GM19467 (cell line): ENCODE measurements around the gene TDRD9.

Experiments
- ATAC-seq: cut with Tn5 transposase; IDR thresholded peaks from one replicate; pipeline ENCODE4 v1.9.1; 2021; ENCODE audit warnings: mild to moderate bottlenecking, moderate library complexity; ENCODE audit not compliant: unreplicated experiment

The TDRD9 gene

DNA sequence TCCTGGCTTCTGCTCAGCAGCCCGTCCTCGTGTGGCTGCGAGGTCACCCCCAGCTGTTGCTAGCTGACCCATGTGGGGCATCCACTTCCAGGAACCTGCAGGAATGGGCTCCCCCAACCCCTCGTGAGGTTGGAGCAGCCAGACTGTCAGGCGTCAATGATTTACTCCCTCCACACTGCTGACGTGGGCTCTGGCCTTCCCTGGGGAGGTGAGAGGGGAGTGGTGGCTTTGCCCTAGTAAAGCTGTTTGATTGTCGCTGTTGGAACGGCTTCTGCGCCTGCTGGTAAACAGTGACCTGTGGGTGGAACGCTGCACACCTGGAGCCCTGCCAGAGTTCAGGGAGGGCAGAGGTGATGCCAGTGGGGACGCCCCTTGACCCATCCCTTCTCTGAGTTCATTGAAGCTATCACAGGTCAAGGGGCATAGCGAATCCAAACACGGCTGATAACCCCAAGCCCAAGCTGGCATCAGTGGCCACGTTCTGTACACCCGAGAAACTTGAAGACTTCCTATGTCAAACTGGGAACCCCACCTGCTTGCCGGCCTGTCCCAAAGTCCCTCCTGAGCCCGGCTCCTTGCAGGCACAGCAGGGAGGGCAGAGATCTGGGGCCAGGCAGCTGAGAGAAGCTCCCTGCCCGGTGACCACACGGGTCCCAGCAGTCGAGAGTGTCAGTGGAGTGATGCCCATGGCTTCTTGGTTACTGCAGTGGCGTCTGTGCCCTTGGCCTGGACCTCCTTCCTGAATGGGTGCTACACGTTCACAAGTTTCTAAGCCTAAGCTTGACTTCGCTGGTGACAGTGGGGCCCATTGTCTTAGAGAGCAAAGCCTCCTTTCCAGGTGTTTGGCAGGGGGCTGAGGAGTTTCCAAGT is 160.0 kb downstream of the TDRD9 start:
- no peak for ATAC-seq

DNA sequence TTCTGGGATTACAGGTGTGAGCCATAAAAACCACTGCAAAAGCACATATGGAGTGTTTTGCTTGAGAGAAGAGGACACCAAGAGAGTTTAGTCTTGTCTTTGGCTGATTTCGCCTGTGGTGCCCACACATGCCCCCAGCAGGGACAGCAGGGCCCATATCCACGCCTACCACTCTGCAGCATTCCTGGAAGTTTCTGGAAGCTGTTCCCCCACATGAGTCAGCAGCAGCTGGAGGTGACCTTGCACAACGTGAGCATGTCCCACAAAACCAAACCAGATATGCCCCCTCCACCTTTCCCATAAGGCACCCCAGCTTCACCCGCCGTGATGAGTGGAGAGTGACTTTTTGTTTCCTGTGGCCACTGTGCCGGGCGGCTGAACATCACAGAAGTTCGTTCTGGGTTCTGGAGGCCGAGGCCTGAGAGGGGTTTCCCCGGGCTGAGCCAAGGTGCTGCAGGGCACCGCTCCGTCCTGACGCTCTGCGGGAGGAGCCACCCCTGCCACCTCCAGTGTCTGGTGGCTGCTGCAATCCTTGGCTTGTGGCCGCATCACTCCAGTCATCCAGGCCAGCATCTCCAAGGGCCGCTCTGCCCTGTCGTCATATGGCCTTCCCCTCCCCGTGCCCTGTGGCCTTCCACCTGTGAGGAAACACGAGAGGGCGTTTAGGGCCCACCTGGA is 162.0 kb downstream of the TDRD9 start:
- no peak for ATAC-seq

- ATAC-seq: no peak
Observed at GRCh38 chr14:104091061-104091926, 163.0 kb downstream of the TDRD9 start.

GRCh38 chr14:104091927-104092771 is 163.9 kb downstream of the TDRD9 start:
- ATAC-seq: no peak

DNA sequence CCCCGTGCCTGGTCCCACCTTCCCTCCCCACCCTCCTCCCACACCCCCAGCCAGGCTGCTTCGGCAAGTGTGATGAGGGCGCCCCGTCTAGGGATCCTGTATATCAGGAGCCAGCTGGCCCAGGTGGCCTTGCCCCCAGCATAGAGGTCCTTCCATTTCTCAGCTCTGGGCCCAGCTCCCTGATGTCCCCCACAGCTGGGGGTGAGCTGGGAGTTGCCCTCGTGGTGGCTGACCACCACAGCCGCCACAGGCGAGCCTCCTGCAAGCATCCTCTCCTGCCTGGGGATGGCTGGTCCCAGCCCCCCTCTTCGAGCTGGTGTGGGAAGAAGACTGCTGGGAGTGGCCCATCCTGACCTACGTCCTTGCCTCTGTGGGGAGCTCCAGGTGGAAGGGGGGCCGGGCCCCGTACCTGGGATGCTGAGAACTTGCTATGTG is 164.7 kb downstream of the TDRD9 start:
- ATAC-seq: no peak

DNA sequence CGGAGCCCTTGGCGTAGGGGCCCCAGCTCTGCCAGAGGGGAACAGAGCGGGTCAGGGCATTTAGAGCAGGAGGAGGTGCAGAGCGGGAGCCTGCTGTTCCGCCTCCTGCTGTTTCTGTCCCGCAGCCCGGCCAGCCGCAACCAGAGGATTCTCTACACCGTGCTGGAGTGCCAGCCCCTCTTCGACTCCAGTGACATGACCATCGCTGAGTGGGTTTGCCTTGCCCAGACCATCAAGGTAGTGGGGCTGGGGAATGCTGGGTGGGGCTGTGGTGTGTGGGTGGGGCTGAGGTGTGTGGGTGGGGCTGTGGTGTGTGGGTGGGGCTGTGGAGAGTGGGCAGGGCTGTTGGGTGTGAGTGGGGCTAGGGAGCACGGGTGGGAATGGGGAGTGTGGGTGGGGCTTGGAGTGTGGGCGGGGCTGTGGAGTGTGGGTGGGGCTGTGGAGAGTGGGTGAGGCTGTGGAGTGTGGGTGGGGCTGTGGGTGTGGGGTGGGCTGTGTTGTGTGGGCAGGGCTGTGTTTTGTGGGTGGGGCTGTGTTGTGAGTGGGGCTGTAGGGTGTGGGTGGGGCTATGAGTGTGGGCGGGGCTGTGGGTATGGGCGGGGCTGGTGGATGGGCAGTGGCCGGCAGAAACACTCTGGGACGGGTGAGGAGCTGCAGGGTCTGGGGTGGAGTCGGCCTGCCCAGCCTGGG is 165.3 kb downstream of the TDRD9 start:
- ATAC-seq: no peak

DNA sequence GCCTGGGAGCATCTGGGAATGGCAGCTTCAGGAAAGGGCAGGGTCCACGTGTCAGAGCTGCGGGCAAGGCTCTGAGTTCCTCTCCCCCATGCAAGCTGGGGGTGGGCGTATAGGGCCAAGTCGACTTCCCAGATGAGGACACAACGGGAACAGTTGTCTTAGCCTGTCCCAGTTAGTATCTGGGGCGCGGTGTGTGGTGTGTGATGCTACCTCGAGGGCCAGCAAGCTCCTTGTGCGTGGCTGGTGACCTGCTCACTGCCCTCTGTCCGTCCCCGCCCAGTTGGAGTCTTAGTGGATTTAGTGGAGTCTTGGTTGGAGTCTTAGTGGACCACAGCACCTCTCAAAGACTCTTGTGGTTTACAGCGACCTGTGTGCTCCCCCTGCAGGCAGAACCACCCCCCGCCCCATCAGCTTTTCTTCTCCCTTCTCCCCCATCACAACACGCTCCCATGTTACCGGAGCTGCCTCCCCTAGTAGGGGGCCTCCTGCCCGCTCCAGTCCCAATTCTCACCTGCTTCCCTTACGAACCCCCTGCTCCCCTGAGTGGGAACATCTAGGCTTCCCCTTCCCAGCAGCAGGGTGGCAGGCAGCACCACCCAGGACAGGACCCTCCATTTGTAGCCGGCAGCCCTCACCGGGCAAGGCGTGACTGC is 165.9 kb downstream of the TDRD9 start:
- no peak for ATAC-seq

DNA sequence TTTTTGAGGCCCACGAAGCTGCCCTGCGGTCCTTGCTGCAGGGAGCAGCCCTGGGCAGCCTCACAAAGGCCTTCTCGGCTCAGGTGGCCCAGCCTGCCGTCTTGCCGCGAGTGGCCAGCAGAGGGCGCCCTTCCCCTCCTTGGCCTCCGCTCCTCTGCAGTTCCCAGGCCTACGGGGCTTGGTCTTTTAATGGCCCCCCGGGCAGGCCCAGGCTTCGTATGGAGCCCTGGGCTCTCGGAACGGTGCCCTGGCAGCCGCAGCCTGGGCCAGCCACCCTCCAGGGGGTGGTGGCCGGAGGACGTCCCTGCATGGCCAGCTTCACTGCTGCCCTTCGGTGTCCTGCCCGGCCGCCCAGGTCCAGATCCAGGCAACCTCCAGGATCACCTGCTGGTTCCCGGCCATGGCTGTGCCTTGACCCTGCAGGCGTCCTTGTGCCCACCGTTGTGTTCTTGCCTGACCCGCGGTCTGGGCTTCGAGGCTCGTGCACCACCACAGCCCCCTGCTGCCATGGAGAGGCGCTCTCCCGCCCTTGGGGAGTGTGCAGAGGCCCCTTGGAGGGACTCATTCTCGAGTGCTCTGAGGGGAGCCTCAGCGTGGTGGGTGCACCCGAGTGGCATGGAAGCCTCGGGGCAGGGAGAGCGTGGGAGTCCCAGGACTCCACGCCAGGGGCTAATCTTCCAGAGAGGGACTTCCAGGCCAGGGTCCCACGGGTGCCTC is 166.6 kb downstream of the TDRD9 start:
- ATAC-seq: no peak

GRCh38 chr14:104095426-104096310 is 167.4 kb downstream of the TDRD9 start:
- no peak for ATAC-seq

GRCh38 chr14:104096318-104096717 is 168.1 kb downstream of the TDRD9 start:
- ATAC-seq: no peak

- no peak for ATAC-seq
Observed at GRCh38 chr14:104096751-104097700, 168.8 kb downstream of the TDRD9 start.

DNA sequence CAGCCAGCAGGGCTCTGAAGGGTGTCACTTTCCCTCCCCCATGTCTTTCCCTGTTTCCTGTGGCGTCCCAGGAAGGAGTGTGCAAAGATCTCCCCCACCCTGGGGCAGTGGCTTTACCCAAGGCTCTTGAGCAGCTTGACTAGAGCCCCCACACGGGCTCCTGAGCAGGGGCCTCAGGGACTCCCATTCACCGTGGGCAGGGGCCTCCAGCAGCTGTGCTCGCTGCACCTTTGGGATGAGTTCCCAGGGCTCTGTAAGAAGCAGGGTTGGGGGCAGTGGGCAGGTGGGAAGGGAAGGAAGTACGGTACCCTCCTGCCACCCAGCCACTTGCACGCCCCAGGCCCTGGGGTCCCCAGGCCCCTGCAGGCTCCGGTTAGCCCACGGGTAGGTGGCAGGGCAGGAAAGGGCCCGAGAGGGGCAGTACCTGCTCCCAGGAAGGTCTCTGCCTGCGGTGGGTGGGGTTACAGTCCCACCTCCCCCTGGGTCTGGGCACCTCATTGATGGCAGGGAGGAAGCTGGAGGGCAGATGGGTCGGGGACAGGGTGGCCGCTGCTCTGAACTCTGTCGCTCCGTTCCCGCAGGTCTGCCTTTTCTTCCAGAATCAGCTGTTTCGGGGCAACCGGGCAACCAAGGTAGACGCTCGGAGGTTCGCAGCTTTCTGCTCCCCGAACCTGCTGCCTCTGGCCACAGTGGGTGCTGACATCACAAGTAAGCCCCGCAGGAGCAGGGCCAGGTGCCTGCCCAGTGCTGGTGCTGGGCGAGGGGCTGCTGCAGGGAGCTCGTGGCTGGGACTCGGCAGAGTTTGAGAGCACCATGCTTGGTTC is 170.2 kb downstream of the TDRD9 start:
- no peak for ATAC-seq

- no peak for ATAC-seq
Observed at GRCh38 chr14:104099096-104100041, 171.1 kb downstream of the TDRD9 start.
